RWPE1 (cell line): ENCODE measurements around the gene ADCY5.
"Not testable (repeated sequence)": the region's sequence is repeated elsewhere in the genome, so short reads cannot be mapped to it uniquely, and the experiment has no call there.

Experiments
- CTCF ChIA-PET: fragments of 350-600 bp; sonication (Branson Sonifier 250); formaldehyde crosslinking; extraction: SDS; loops from one replicate; lab custom pipeline; 2021; lab: Yijun Ruan, JAX
- POLR2A ChIA-PET: fragments of 400-600 bp; formaldehyde crosslinking; extraction: SDS; loops from one replicate; lab custom pipeline; 2020; ENCODE audit warnings: antibody characterized with exemption; ENCODE audit not compliant: low non-redundant PET; lab: Yijun Ruan, JAX
- DNase-seq: peaks from one replicate; pipeline ENCODE4 v3.0.0; 2012; ENCODE audit warnings: low spot score
- H3K27ac ChIP-seq: fragments of 450-650 bp; 2 replicates; pipeline ENCODE4 v1.5.1; 2017
- CTCF ChIP-seq: fragments of 450-650 bp; conservative IDR thresholded peaks from 2 replicates; pipeline ENCODE4 v1.5.1; 2017; ENCODE audit warnings: low read depth, mild to moderate bottlenecking

The ADCY5 gene

GRCh38 chr3:123448536-123449101 is at the start of gene ADCY5:
Gene ADCY5, minus strand, starts transcription at chr3:123449090. Its CDS starts 545 bp downstream, at chr3:123448545.
- no peak for DNase-seq
- ChIA-PET CTCF (interaction anchor here (0.5 to 0.7 kb wide), 2 partner anchors 51 to 127 kb away, joined by 3 read pairs; no protein-coding TSS in a partner anchor), POLR2A (no interaction called here)
- no peak for TF ChIP-seq CTCF
- H3K27ac ChIP-seq = no peak within 1 kb of the TSS

- H3K27ac ChIP-seq = no peak overlapping the region
- CTCF ChIA-PET = no interaction called here
- TF ChIP-seq CTCF = no peak
- no peak for DNase-seq
- POLR2A ChIA-PET = no interaction called here
Measured at GRCh38 chr3:123493912-123494311, 45.0 kb upstream of the ADCY5 start.

GRCh38 chr3:123491966-123492587 is 43.2 kb upstream of the ADCY5 start:
- DNase-seq = no peak

GRCh38 chr3:123489400-123490004 is 40.6 kb upstream of the ADCY5 start:
- POLR2A ChIA-PET = no interaction called here
- peak; percentile 65 for DNase-seq
- no peak overlapping the region for H3K27ac ChIP-seq
- TF ChIP-seq CTCF = peak; percentile 82
- CTCF ChIA-PET = interaction anchor here (0.6 to 1.2 kb wide), 9 partner anchors 10 to 203 kb away, joined by 3 to 8 read pairs (median 4); no protein-coding TSS in a partner anchor

More at GRCh38 chr3:123491966-123492587, 43.2 kb upstream of the ADCY5 start:
- H3K27ac ChIP-seq = no peak overlapping the region
- no peak for TF ChIP-seq CTCF
- POLR2A ChIA-PET = no interaction called here
- CTCF ChIA-PET = interaction anchor here (0.6 to 0.7 kb wide), 4 partner anchors 17 to 150 kb away, joined by 3 to 5 read pairs (median 3); no protein-coding TSS in a partner anchor

GRCh38 chr3:123488645-123489347 is 39.9 kb upstream of the ADCY5 start:
- DNase-seq = no peak
- CTCF ChIA-PET = interaction anchor here (0.7 to 1.2 kb wide), 7 partner anchors 9 to 164 kb away, joined by 3 to 8 read pairs (median 4); no protein-coding TSS in a partner anchor
- H3K27ac ChIP-seq = no peak overlapping the region
- POLR2A ChIA-PET = no interaction called here
- TF ChIP-seq CTCF = no peak

GRCh38 chr3:123487063-123487462 is 38.2 kb upstream of the ADCY5 start:
- H3K27ac ChIP-seq, CTCF ChIA-PET, POLR2A ChIA-PET, DNase-seq: not testable (repeated sequence)
